Lung (tissue), 12 donors: ENCODE data around the gene NBAS. TPM values are rescaled to one million over a fixed set of nuclear protein-coding genes. Genes with fewer than 3 reads are reported as not detected.
A peak's percentile ranks its signal among the peaks of the same experiment; 100 is the strongest.

ENCODE experiments used
- ATAC-seq: fragments of 200-7000 bp; cut with Tn5 transposase; one replicate; pipeline ENCODE4 v1.9.1; 2020; ENCODE audit warnings: moderate number of reproducible peaks; ENCODE audit not compliant: insufficient read depth, low FRiP score
- DNase-seq, 3 donors: peaks; one replicate each; pipeline ENCODE4 v3.0.0-alpha.2; 2013 to 2017
- H3K27ac ChIP-seq, 2 donors: one replicate each; pipeline ENCODE4 v1.5.1; 2013; ENCODE audit warnings: mild to moderate bottlenecking in 2 of 2, moderate library complexity in 2 of 2, control low read depth in 1 of 2, inconsistent platforms in 1 of 2, low read depth in 1 of 2, low read length in 1 of 2
- H3K27me3 ChIP-seq, 3 donors: one replicate each; pipeline ENCODE4 v1.5.1; 2013; ENCODE audit warnings: low read length in 2 of 3; ENCODE audit not compliant: control insufficient read depth in 3 of 3, insufficient read depth in 3 of 3
- H3K36me3 ChIP-seq, 4 donors: one replicate each; pipeline ENCODE4 v1.5.1; 2013; ENCODE audit warnings: low read length in 4 of 4, mild to moderate bottlenecking in 1 of 4, moderate library complexity in 1 of 4; ENCODE audit not compliant: control insufficient read depth in 4 of 4, insufficient read depth in 4 of 4
- H3K4me1 ChIP-seq, 5 donors: one replicate each; pipeline ENCODE4 v1.5.1; 2013; ENCODE audit warnings: low read length in 5 of 5, mild to moderate bottlenecking in 2 of 5, moderate library complexity in 1 of 5; ENCODE audit not compliant: control insufficient read depth in 5 of 5, insufficient read depth in 5 of 5
- H3K4me3 ChIP-seq: one replicate; pipeline ENCODE4 v1.5.1; 2013; ENCODE audit warnings: mild to moderate bottlenecking, control low read depth, moderate library complexity
- H3K9ac ChIP-seq, 2 donors: one replicate each; pipeline ENCODE4 v1.5.1; 2013; ENCODE audit warnings: low read length in 2 of 2, control low read depth in 1 of 2; ENCODE audit not compliant: insufficient read depth in 1 of 2
- H3K9me3 ChIP-seq, 4 donors: one replicate each; pipeline ENCODE4 v1.5.1; 2013; ENCODE audit warnings: low read length in 3 of 4, mild to moderate bottlenecking in 1 of 4, moderate library complexity in 1 of 4; ENCODE audit not compliant: control insufficient read depth in 4 of 4, insufficient read depth in 3 of 4
- WGBS, 2 donors: extraction: QIAGEN DNeasy Blood & Tissue Kit; methylation state at CpG; one replicate each; pipeline ENCODE4 v1.1.7; 2013; 5-methylcytosine and 5-hydroxymethylcytosine counted together
- polyA plus RNA-seq, 2 donors: library from polyadenylated mRNA; stranded (reverse); fragments of 200-250 nt; gene quantifications; one replicate each; pipeline ENCODE4 v1.2.1, GENCODE V29; 2013
- total RNA-seq, 2 donors: library from RNA; depleted of rRNA in 1 of 2; stranded (reverse); fragments of >200 nt in 1 of 2; gene quantifications; one replicate each; pipeline ENCODE4 v1.2.1, GENCODE V29; 2014 to 2021
- TF ChIP-seq, protein P1 (sequence below): IDR thresholded peaks from 2 replicates; pipeline ENCODE4 v1.5.1; 2012; ENCODE audit warnings: mild to moderate bottlenecking; ENCODE audit errors: control extremely low read depth, extremely low read depth
- donor health status: control.
- donor health status: control.
- donor health status: Bipolar disorder and iron deficiency.
- donor health status: healthy.
- donor health status: DM: yes; HTN: yes; CAD: no.

NBAS gene
- total and polyA plus RNA-seq, 4 donors: 15.6 to 61.3 (median 35.4) TPM

- Histone ChIP-seq H3K4me3 (no peak overlapping the region), H3K9ac (no peak overlapping the region), H3K27me3 (no peaks in the 10 kb centered on the region), H3K36me3 (peaks cover 1 to 22% (median 18%) of the 10 kb centered on the region in 4 donors), H3K4me1 (peaks cover 0 to 14% (median 8%) of the 10 kb centered on the region in 5 donors), H3K9me3 (no peaks in the 10 kb centered on the region), H3K27ac (no peak overlapping the region)
- DNase-seq: no peak
- TF ChIP-seq, protein P1, sequence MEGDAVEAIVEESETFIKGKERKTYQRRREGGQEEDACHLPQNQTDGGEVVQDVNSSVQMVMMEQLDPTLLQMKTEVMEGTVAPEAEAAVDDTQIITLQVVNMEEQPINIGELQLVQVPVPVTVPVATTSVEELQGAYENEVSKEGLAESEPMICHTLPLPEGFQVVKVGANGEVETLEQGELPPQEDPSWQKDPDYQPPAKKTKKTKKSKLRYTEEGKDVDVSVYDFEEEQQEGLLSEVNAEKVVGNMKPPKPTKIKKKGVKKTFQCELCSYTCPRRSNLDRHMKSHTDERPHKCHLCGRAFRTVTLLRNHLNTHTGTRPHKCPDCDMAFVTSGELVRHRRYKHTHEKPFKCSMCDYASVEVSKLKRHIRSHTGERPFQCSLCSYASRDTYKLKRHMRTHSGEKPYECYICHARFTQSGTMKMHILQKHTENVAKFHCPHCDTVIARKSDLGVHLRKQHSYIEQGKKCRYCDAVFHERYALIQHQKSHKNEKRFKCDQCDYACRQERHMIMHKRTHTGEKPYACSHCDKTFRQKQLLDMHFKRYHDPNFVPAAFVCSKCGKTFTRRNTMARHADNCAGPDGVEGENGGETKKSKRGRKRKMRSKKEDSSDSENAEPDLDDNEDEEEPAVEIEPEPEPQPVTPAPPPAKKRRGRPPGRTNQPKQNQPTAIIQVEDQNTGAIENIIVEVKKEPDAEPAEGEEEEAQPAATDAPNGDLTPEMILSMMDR: no peak
- WGBS, 2 donors: 72 to 81% methylated on average over 5 of the region's 5 CpGs
- ATAC-seq: no peak
Observed at GRCh38 chr2:15594291-15595256, 33.4 kb upstream of the NBAS start.

DNA sequence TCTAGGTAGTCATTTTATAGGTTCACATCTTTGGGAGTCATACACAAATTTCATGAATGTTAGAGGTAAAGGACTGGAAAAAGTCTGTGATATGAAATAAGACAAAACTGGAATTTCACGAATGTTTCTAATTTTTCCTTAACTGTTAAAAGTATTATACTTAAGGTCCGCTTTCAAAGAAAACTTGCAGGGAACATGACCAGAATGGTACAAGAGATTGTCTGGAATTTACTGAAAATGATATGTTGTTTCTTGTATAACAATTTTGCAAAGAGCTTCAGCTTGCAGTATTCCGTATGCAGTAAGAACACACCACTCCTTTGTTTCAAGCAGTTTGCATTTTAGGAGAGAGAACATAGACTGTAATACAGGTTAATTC lies 32.2 kb upstream of the NBAS start:
- Histone ChIP-seq H3K4me1 (peaks cover 0 to 14% (median 8%) of the 10 kb centered on the region in 5 donors), H3K4me3 (no peak overlapping the region), H3K36me3 (peaks cover 1 to 22% (median 18%) of the 10 kb centered on the region in 4 donors), H3K27ac (no peak overlapping the region), H3K27me3 (no peaks in the 10 kb centered on the region), H3K9me3 (no peaks in the 10 kb centered on the region), H3K9ac (no peak overlapping the region)
- TF ChIP-seq, protein P1: no peak
- WGBS, 2 donors: 91% methylated on average over 3 of the region's 3 CpGs
- DNase-seq (no peak), ATAC-seq (no peak)

GRCh38 chr2:15591692-15592463 lies 30.7 kb upstream of the NBAS start, which contains the start of gene DDX1:
TSS of gene DDX1 (plus strand) at chr2:15591868. CDS start at chr2:15591934, 66 bp downstream.
- peak within 1 kb of the TSS; percentile 97 for H3K4me3 ChIP-seq
- peaks cover 0 to 14% (median 8%) of the 10 kb centered on the region in 5 donors for H3K4me1 ChIP-seq
- H3K27ac ChIP-seq: peak within 1 kb of the TSS; percentile 91 to 98
- no peaks in the 10 kb centered on the region for H3K9me3 ChIP-seq
- H3K9ac ChIP-seq: peak within 1 kb of the TSS; percentile 87 to 99
- DNase-seq (peak; percentile 89 to 92 (median 90)), ATAC-seq (peak; percentile 99)
- peaks cover 0 to 19% (median 13%) of the 10 kb centered on the region in 4 donors for H3K36me3 ChIP-seq
- WGBS, 2 donors: 0% methylated on average over 63 to 68 of the region's 68 CpGs
- TF ChIP-seq, protein P1: no peak
- H3K27me3 ChIP-seq: no peaks in the 10 kb centered on the region
